Dendritic cell treated with granulocyte-macrophage colony-stimulating factor and Interleukin-4, amounts not matched to agents 40 ng/mL and 50 ng/mL, for 4 days (primary cell): ENCODE measurements around the gene MRPS14.
"Not testable (repeated sequence)": the region's sequence is repeated elsewhere in the genome, so short reads cannot be mapped to it uniquely, and the experiment has no call there.

Experiments
- H3K27ac Mint-ChIP-seq: one replicate; pipeline ENCODE4 v1.8.0; 2022; ENCODE audit warnings: mild to moderate bottlenecking, mixed read lengths
- H3K27me3 Mint-ChIP-seq: one replicate; pipeline ENCODE4 v1.8.0; 2022; ENCODE audit warnings: mild to moderate bottlenecking, mixed read lengths
- H3K36me3 Mint-ChIP-seq: one replicate; pipeline ENCODE4 v1.8.0; 2022; ENCODE audit warnings: low read depth, mixed read lengths
- H3K4me1 Mint-ChIP-seq: one replicate; pipeline ENCODE4 v1.8.0; 2022; ENCODE audit warnings: low read depth, mixed read lengths
- H3K4me3 Mint-ChIP-seq: one replicate; pipeline ENCODE4 v1.8.0; 2022; ENCODE audit warnings: mild to moderate bottlenecking, moderate library complexity, mixed read lengths
- H3K9me3 Mint-ChIP-seq: one replicate; pipeline ENCODE4 v1.8.0; 2022; ENCODE audit warnings: mixed read lengths
- intact Hi-C: fragments of 100-400 bp; cut with micrococcal nuclease; formaldehyde crosslinking; loops from one replicate; pipeline ENCODE4 v1.15.0; 2022

The MRPS14 gene

DNA sequence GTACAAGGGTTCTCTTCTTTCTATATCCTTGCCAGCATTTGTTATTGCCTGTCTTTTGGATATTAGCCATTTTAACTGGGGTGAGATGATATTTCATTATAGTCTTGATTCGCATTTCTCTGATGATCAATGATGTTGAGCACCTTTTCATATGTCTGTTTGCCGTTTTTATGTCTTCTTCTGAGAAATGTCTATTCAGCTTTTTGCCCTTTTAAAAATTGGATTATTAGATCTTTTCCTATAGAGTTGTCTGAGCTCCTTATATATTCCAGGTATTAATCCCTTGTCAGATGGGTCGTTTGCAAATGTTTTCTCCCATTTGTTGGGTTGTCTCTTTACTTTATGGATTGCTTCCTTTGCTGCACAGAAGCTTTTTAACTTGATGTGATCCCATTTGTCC lies 19.4 kb upstream of the MRPS14 start:
- H3K36me3 Mint-ChIP-seq: no peaks in the 10 kb centered on the region
- peaks cover 9% of the 10 kb centered on the region for H3K9me3 Mint-ChIP-seq
- H3K27ac Mint-ChIP-seq: no peak overlapping the region
- intact Hi-C loops: no loop called here
- H3K27me3 Mint-ChIP-seq: no peaks in the 10 kb centered on the region
- no peaks in the 10 kb centered on the region for H3K4me1 Mint-ChIP-seq
- no peak overlapping the region for H3K4me3 Mint-ChIP-seq

DNA sequence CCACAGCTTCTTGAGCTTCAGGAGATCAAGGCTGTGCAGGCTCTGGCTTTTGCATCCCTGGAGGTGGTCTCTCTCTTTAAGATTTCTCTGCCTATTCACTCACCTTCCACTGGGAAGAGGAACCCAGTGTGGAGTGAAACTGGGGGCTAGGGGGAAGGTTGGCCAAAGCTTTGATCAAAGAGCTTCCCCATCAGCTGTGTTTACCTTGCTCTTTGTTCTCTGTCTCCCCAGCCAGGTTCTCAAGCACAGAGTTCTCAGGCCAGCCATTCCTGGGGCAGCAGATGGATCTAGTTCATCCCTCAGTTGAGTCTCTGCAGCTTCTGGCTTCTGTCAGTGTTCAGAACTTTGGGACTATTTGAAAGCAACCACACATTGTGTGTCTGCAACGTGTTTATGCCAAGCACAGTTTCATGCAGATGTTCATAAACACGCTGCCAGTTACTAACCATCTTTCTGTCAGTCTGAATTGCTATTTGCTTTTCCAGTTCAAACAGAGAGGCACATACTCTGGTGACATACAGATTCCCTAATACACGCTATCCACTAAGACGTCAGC lies 17.2 kb upstream of the MRPS14 start:
- H3K4me3 Mint-ChIP-seq: no peak overlapping the region
- H3K9me3 Mint-ChIP-seq: peaks cover 9% of the 10 kb centered on the region
- H3K36me3 Mint-ChIP-seq: no peaks in the 10 kb centered on the region
- H3K4me1 Mint-ChIP-seq: peaks cover 5% of the 10 kb centered on the region
- intact Hi-C loops: no loop called here
- H3K27ac Mint-ChIP-seq: no peak overlapping the region
- no peaks in the 10 kb centered on the region for H3K27me3 Mint-ChIP-seq

DNA sequence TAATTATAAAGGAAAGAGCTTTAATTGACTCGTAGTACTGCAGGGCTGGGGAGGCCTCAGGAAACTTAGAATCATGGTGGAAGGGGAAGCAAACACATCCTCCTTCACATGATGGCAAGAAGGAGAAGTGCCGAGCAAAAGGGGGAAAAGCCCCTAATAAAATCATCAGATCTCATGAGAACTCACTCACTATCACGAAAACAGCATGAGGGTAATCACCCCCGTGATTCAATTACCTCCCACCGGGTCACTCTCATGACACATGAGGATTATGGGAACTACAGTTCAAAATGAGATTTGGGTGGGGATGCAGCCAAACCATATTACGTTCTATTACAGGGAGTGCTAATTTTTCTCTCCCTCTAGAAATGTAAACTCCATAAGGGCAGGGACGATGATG lies 14.2 kb upstream of the MRPS14 start:
- no peak overlapping the region for H3K4me3 Mint-ChIP-seq

DNA sequence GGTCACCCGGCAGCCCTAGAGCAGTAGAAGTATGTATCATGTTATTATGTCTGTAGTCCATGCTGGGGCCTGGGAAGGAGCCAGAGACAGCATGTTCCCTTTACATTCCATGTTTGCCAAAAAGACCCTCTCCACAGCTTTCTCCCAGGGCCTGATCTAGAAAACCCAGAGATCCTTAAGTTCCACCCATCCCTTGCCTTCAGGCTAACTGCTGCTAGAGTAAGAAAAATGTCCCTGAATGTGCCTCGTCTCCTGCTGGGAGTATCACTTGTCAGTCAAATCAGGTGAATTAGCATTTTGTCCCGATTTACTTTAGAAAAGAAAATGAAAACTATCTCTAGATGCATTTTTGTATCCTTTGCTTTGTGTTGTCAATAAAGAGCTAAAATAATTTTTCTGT lies 13.3 kb upstream of the MRPS14 start:
- Mint-ChIP-seq H3K9me3 (no peaks in the 10 kb centered on the region), H3K4me1 (peaks cover 5% of the 10 kb centered on the region), H3K27ac (no peak overlapping the region), H3K27me3 (no peaks in the 10 kb centered on the region), H3K4me3 (no peak overlapping the region), H3K36me3 (no peaks in the 10 kb centered on the region)
- intact Hi-C loops: no loop called here

More for the DNA sequence above, 14.2 kb upstream of the MRPS14 start:
- H3K9me3 Mint-ChIP-seq: no peaks in the 10 kb centered on the region
- no peaks in the 10 kb centered on the region for H3K27me3 Mint-ChIP-seq
- peaks cover 5% of the 10 kb centered on the region for H3K4me1 Mint-ChIP-seq
- intact Hi-C loops: no loop called here
- no peak overlapping the region for H3K27ac Mint-ChIP-seq
- no peaks in the 10 kb centered on the region for H3K36me3 Mint-ChIP-seq

DNA sequence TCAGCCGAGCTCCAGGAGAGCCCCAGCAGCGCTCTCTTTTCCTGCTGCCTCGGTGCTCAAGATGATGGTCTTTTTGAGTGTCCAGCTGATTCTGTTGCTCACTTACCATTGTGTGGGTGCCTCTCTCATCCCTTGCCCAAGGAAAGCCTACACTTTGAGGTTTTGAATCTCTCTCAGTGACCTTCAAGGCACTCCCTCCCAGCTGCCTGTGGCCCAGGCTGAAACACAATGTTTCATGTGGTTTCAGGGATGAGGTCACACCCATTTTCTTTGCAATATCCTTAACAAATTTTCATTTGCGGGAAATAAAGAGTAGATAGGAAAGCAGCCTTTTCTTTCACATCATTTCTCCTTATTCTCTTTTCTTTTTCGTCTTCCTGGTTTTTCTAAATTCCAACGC lies 12.6 kb upstream of the MRPS14 start:
- Mint-ChIP-seq H3K9me3 (no peaks in the 10 kb centered on the region), H3K4me3 (no peak overlapping the region), H3K27ac (no peak overlapping the region), H3K27me3 (no peaks in the 10 kb centered on the region), H3K4me1 (peaks cover 5% of the 10 kb centered on the region), H3K36me3 (no peaks in the 10 kb centered on the region)
- intact Hi-C loops: no loop called here

DNA sequence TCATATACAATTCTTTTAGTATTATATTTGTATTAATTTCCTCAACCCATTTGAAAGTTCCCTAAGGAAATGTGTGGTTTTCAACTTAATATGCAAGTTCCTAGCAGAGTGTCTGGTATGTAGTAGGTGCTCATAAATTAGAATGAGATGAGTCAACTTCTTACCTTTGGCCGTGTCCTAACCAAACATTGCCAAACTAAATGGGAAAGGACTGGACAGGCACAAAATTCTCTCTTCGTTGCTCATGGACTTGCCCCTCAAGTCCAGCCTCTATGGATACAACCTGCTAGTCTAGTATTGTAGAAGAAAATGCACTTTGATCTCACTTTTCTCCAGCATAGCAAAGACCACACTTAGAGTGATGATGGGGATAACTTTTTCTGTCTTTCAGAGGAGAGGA lies 11.6 kb upstream of the MRPS14 start:
- Mint-ChIP-seq H3K4me1 (peaks cover 5% of the 10 kb centered on the region), H3K4me3 (no peak overlapping the region), H3K27ac (no peak overlapping the region), H3K36me3 (no peaks in the 10 kb centered on the region), H3K9me3 (no peaks in the 10 kb centered on the region), H3K27me3 (no peaks in the 10 kb centered on the region)
- intact Hi-C loops: no loop called here

DNA sequence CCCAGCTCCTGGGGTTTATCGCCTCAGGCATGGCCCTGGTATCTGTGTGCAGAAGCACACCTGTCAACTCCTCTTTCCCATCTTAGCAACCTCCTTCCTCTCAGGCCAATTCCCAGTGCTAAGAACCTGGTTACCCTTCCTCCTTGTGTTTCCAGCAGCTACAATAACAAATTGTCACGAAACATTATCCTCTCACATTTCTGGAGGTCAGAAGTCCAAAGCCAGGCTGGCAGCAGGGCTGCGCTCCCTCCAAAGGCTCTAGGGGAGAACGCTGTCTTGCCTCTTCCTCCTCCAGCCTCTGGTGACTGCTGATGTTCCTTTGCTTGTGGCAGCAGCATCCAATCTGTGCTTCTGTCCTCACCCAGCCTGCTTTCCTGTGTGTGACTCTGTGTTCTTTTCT lies 10.7 kb upstream of the MRPS14 start:
- Mint-ChIP-seq H3K27me3 (no peaks in the 10 kb centered on the region), H3K4me1 (peaks cover 10% of the 10 kb centered on the region), H3K9me3 (no peaks in the 10 kb centered on the region), H3K27ac (no peak overlapping the region), H3K36me3 (no peaks in the 10 kb centered on the region), H3K4me3 (no peak overlapping the region)
- intact Hi-C loops: no loop called here

DNA sequence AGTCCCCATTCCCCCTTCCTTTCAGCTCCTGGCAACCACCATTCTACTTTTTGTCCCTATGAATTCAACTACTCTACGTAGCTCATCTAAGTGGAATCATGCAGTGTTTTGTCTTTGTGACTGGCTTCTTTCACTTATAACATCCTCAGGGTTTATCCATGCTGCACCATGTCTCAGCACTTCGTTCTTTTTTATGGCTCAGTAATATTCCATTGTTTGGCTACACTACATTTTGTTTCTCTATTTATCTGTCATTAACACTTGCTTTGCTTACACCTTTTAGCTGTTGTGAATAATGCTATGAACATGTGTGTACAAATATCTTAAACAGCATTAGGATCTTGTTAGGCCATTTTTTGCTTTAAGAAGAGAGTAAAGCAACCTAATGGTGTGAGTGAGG lies 1.5 kb upstream of the MRPS14 start:
- Mint-ChIP-seq H3K36me3 (peaks cover 24% of the 10 kb centered on the region), H3K4me1 (peaks cover 30% of the 10 kb centered on the region), H3K27me3 (no peaks in the 10 kb centered on the region), H3K9me3 (no peaks in the 10 kb centered on the region), H3K4me3 (no peak overlapping the region), H3K27ac (no peak overlapping the region)
- intact Hi-C loops: loop anchor here (5.0 to 10.0 kb wide), 2 partner anchors 293 to 1180 kb away; partner anchors contain the start of gene COP1

DNA sequence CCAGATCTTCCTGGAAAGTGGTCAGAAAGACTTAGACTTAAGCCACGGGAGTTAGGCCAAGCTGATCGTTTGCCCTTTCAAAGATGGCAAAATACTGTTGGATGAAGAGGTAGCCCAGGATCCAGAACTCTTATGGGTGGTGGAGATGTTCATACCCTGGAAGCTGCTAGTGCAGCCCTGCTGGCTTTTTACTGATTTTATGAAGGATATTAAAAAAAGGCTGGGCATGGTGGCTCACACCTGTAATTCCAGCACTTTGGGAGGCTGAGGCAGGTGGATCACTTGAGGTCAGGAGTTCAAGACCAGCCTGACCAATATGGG lies 657 bp upstream of the MRPS14 start:
- peaks cover 24% of the 10 kb centered on the region for H3K36me3 Mint-ChIP-seq
- not testable (repeated sequence) for H3K9me3 Mint-ChIP-seq, H3K27me3 Mint-ChIP-seq
- intact Hi-C loops: loop anchor here (1.0 to 10.0 kb wide), 2 partner anchors 25 to 1181 kb away; partner anchors contain the start of genes CACYBP and COP1
- H3K4me3 Mint-ChIP-seq: peak overlapping the region; percentile 79
- H3K27ac Mint-ChIP-seq: peak overlapping the region; percentile 90
- H3K4me1 Mint-ChIP-seq: peaks cover 24% of the 10 kb centered on the region

DNA sequence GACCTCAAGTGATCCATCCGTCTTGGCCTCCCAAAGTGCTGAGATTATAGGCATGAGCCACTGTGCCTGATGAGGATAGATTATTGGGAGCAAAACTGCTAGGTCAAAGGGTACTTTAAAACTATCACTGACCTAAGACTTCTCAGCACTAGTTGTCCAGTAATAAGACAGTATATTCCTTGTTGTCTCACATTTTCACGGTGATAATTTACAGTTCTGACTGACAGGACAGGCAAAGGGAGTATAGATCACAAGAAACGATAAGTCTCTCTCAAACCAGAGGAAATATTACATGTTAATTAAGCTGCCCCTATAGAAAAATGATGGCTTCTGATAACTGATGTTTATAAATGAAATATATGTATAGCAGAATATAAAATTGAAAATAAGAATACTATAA lies 3.7 kb downstream of the MRPS14 start:
- Mint-ChIP-seq H3K9me3 (no peaks in the 10 kb centered on the region), H3K27me3 (no peaks in the 10 kb centered on the region), H3K4me1 (peaks cover 30% of the 10 kb centered on the region), H3K27ac (no peak overlapping the region), H3K4me3 (no peak overlapping the region), H3K36me3 (peaks cover 62% of the 10 kb centered on the region)
- intact Hi-C loops: no loop called here

DNA sequence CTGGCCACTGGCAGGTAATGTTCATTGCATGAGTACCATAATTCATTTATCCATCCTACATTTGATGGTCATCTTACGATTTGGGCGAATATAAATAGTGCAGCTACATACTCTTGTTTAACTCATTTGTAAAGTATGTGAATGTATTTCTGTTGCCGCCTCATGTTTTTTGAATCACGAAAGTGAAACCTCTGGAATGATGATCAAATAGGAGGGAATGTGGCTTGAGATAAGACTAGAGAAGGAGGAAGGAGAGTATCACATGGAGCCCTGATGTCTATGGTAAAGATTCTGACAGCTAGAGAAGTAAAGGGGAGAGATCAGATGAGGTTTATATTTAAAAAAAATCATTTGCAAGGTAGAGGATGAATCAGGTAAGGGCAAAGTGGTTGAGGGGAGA lies 8.0 kb downstream of the MRPS14 start:
- no peak overlapping the region for H3K27ac Mint-ChIP-seq
- peaks cover 10% of the 10 kb centered on the region for H3K4me1 Mint-ChIP-seq
- H3K27me3 Mint-ChIP-seq: no peaks in the 10 kb centered on the region
- H3K9me3 Mint-ChIP-seq: no peaks in the 10 kb centered on the region
- H3K4me3 Mint-ChIP-seq: no peak overlapping the region
- H3K36me3 Mint-ChIP-seq: peaks cover 83% of the 10 kb centered on the region
- intact Hi-C loops: no loop called here

DNA sequence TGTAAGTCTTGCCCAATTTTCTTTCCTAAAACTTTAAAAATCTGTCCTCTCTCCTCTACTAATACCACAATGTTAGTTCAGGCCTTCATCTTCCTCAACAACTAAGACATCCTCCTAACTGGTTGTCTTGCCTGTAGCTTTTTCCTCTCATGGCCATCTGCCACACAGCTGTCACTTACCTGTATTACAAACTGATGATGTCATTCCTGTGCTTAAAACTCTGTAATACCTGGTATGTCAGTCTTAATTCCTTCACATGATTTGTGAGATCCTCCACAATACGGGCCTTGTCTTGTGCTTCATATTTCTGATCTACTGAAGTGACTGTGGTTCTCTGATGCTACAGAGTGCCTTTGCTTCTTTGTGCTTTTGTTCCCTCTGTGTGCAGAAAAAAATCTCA lies 9.8 kb downstream of the MRPS14 start:
- Mint-ChIP-seq H3K4me3 (no peak overlapping the region), H3K36me3 (peaks cover 97% of the 10 kb centered on the region), H3K4me1 (peaks cover 5% of the 10 kb centered on the region), H3K27ac (no peak overlapping the region), H3K9me3 (no peaks in the 10 kb centered on the region), H3K27me3 (no peaks in the 10 kb centered on the region)
- intact Hi-C loops: no loop called here

DNA sequence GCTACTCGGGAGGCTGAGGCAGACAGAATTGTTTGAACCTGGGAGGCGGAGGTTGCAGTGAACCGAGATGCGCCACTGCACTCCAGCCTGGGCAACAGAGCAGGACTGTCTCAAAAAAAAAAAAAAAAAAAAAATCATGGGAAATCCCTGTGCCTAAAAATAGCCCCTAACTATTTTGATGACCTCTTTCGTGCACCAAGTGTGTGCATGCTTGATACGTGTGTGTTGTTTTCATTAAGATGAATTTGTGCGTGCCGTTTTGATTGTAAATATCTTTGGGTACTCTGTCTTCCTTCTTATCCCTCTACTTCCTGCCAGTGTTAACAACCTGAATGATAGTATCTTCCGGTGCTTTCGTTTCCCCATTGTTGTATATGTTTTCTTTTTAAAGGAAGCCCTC lies 13.7 kb downstream of the MRPS14 start:
- H3K27me3 Mint-ChIP-seq: no peaks in the 10 kb centered on the region
- peaks cover 11% of the 10 kb centered on the region for H3K4me1 Mint-ChIP-seq

DNA sequence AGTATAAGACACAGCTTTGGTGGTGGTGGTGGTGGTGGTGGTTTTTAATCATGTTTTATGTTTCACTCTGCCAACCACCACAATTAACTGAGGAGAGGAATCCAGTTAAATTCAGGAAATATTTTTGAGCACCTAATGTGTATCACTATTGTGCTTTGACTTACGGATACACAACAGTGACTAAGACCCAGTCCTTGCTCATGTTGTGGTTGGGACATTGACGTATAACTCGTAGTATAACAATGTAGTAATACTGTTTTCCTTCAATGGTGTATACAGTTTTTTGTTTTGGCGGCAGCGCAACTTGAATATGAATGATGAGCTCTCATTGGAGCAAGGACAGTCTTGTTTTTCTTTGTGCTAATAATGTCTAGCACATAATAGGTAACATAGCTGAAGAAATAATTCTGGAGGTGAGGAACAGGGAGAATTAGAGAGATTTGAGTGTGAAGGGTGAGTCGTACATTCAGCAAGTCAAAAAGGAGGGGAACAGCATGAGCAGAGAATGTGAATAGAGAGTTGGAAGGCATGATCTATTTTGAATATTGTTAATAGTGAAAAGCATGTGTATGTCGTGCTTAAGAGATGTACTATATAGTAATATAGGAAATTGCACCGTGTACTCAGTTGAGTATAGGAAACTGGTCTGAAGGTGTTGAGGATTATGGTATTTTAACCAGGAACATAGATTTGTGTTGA lies 18.0 kb downstream of the MRPS14 start:
- peaks cover 44% of the 10 kb centered on the region for H3K4me1 Mint-ChIP-seq
- H3K27ac Mint-ChIP-seq: peak overlapping the region; percentile 4
- no peak overlapping the region for H3K4me3 Mint-ChIP-seq
- intact Hi-C loops: no loop called here
- peaks cover 45% of the 10 kb centered on the region for H3K36me3 Mint-ChIP-seq
- no peaks in the 10 kb centered on the region for H3K27me3 Mint-ChIP-seq
- no peaks in the 10 kb centered on the region for H3K9me3 Mint-ChIP-seq

More for the DNA sequence above, 13.7 kb downstream of the MRPS14 start:
- H3K4me3 Mint-ChIP-seq: no peak overlapping the region
- no peak overlapping the region for H3K27ac Mint-ChIP-seq
- intact Hi-C loops: no loop called here
- H3K36me3 Mint-ChIP-seq: peaks cover 87% of the 10 kb centered on the region
- H3K9me3 Mint-ChIP-seq: no peaks in the 10 kb centered on the region

DNA sequence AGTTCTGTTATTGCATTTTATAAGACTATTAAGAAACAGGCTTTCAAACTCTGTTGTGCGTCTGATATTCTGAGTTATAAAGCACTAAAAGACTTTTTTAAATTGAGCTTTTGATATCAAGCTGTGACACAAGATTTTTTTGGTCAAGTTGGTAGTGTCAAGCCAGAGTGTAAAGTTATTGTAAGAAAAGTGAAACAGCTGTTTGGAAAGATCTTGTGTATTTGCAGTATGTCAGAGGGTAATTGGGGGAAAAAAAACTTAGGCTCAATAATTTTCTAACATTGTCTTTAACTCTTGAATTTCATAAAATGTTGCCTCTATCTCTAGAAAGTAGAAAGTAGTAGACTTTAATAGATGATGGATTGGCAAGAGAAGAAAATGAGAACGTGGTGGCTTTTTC lies 19.7 kb downstream of the MRPS14 start:
- no peaks in the 10 kb centered on the region for H3K9me3 Mint-ChIP-seq
- H3K4me1 Mint-ChIP-seq: peaks cover 44% of the 10 kb centered on the region
- H3K27me3 Mint-ChIP-seq: no peaks in the 10 kb centered on the region
- intact Hi-C loops: no loop called here
- peaks cover 28% of the 10 kb centered on the region for H3K36me3 Mint-ChIP-seq
- peak overlapping the region; percentile 67 for H3K27ac Mint-ChIP-seq
- no peak overlapping the region for H3K4me3 Mint-ChIP-seq
